Measurements from ENCODE around the gene TAF1. TPM values are rescaled to one million over a fixed set of nuclear protein-coding genes. Genes with fewer than 3 reads are reported as not detected.

TAF1 gene
- total RNA-seq, 1 experiment from 2014 or later: 38.3 TPM

DNA sequence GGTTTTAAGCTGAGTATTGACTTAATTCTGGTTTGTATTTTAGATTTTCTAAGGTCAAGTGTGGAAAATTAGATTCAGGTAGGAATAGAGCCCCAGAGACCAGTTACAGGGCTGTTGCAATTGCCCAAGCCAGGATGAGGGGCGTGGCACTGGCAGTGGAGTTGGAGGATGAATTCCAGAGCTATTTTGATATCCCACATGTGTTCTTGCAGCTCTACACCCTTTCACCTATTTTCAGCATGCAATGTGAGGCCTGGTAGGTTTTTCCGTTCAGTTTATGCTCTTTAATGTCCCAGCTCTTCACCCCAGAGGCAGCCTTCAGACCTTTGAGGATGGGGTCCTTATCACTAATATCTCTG is 148.9 kb downstream of the TAF1 start:
- Histone ChIP-seq H3K4me3 (ENCODE audit: low read depth in 2 of 2, low read length in 2 of 2) (no peak overlapping the region), H3K27ac (ENCODE audit: low read length) (no peak overlapping the region), H3K27me3 (ENCODE audit: control insufficient read depth, insufficient read depth, low read length) (no peaks in the 10 kb centered on the region), H3K36me3 (ENCODE audit: control insufficient read depth, insufficient read depth, low read length) (no peaks in the 10 kb centered on the region), H3K4me1 (ENCODE audit: control insufficient read depth, insufficient read depth, low read length) (no peaks in the 10 kb centered on the region), H3K9me3 (ENCODE audit: control insufficient read depth, insufficient read depth, low read depth, low read length) (no peaks in the 10 kb centered on the region)
- DNase-seq (ENCODE audit: low read depth, low spot score) (no peak), ATAC-seq (no peak)
- in situ Hi-C loops (cut with HindIII; ENCODE audit: low pct_unique_long_range_greater_than_20kb, low sequenced_read_pairs): no loop called here
- ChIA-PET POLR2A (no interaction called here), CTCF (no interaction called here)
- intact Hi-C loops (cut with micrococcal nuclease; ENCODE audit: unreplicated experiment): no loop called here
- TF ChIP-seq, protein P1, sequence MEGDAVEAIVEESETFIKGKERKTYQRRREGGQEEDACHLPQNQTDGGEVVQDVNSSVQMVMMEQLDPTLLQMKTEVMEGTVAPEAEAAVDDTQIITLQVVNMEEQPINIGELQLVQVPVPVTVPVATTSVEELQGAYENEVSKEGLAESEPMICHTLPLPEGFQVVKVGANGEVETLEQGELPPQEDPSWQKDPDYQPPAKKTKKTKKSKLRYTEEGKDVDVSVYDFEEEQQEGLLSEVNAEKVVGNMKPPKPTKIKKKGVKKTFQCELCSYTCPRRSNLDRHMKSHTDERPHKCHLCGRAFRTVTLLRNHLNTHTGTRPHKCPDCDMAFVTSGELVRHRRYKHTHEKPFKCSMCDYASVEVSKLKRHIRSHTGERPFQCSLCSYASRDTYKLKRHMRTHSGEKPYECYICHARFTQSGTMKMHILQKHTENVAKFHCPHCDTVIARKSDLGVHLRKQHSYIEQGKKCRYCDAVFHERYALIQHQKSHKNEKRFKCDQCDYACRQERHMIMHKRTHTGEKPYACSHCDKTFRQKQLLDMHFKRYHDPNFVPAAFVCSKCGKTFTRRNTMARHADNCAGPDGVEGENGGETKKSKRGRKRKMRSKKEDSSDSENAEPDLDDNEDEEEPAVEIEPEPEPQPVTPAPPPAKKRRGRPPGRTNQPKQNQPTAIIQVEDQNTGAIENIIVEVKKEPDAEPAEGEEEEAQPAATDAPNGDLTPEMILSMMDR (IDR thresholded peaks at IDR 0.05): no peak
- TF ChIP-seq TCF7L2 (IDR thresholded peaks at IDR 0.05; ENCODE audit: low read depth, low read length): no peak
- no peak for TF ChIP-seq POLR2AphosphoS5 (IDR thresholded peaks at IDR 0.05; ENCODE audit: low read depth, low read length)
- TF ChIP-seq, protein P2, sequence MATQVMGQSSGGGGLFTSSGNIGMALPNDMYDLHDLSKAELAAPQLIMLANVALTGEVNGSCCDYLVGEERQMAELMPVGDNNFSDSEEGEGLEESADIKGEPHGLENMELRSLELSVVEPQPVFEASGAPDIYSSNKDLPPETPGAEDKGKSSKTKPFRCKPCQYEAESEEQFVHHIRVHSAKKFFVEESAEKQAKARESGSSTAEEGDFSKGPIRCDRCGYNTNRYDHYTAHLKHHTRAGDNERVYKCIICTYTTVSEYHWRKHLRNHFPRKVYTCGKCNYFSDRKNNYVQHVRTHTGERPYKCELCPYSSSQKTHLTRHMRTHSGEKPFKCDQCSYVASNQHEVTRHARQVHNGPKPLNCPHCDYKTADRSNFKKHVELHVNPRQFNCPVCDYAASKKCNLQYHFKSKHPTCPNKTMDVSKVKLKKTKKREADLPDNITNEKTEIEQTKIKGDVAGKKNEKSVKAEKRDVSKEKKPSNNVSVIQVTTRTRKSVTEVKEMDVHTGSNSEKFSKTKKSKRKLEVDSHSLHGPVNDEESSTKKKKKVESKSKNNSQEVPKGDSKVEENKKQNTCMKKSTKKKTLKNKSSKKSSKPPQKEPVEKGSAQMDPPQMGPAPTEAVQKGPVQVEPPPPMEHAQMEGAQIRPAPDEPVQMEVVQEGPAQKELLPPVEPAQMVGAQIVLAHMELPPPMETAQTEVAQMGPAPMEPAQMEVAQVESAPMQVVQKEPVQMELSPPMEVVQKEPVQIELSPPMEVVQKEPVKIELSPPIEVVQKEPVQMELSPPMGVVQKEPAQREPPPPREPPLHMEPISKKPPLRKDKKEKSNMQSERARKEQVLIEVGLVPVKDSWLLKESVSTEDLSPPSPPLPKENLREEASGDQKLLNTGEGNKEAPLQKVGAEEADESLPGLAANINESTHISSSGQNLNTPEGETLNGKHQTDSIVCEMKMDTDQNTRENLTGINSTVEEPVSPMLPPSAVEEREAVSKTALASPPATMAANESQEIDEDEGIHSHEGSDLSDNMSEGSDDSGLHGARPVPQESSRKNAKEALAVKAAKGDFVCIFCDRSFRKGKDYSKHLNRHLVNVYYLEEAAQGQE (IDR thresholded peaks at IDR 0.05; ENCODE audit: insufficient read depth in 1 of 2, low read depth in 2 of 2, low read length in 1 of 2): no peak
- TF ChIP-seq SIN3A (IDR thresholded peaks at IDR 0.05; ENCODE audit: borderline replicate concordance, insufficient read depth, low read depth, low read length): no peak
- BruUV-seq (replicated peaks): no TSS peak

Other genes with a start within 250 kb of the TAF1 start
- gene MED12, start 247.8 kb upstream of the TAF1 start, total RNA-seq (2021; ENCODE audit: unreplicated experiment): 42.0 TPM
- gene NLGN3, start 221.5 kb upstream of the TAF1 start, total RNA-seq (2021; ENCODE audit: unreplicated experiment): 0.28 TPM
- 0.28 TPM for gene GJB1, start 143.1 kb upstream of the TAF1 start, total RNA-seq (2021; ENCODE audit: unreplicated experiment)
- 40.2 TPM for gene ZMYM3, start 112.2 kb upstream of the TAF1 start, total RNA-seq (2021; ENCODE audit: unreplicated experiment)
- gene NONO, start 82.7 kb upstream of the TAF1 start, total RNA-seq (2021; ENCODE audit: unreplicated experiment): 527 TPM
- gene ITGB1BP2, start 64.6 kb upstream of the TAF1 start, total RNA-seq (2021; ENCODE audit: unreplicated experiment): 1.4 TPM
- 174 TPM for gene OGT, start 166.7 kb downstream of the TAF1 start, total RNA-seq (2021; ENCODE audit: unreplicated experiment)
- 4.0 TPM for gene GCNA, start 212.1 kb downstream of the TAF1 start, total RNA-seq (2021; ENCODE audit: unreplicated experiment)